Smooth muscle cell of the brain vasculature (primary cell): Measurements from ENCODE around the gene ASB4.

Experiments
- DNase-seq: peaks from one replicate; pipeline ENCODE4 v3.0.0-alpha.2; 2012; ENCODE audit warnings: low read depth, low spot score

ASB4 gene

GRCh38 chr7:95526128-95526738 lies 40.5 kb downstream of the ASB4 start:
- no peak for DNase-seq

DNA sequence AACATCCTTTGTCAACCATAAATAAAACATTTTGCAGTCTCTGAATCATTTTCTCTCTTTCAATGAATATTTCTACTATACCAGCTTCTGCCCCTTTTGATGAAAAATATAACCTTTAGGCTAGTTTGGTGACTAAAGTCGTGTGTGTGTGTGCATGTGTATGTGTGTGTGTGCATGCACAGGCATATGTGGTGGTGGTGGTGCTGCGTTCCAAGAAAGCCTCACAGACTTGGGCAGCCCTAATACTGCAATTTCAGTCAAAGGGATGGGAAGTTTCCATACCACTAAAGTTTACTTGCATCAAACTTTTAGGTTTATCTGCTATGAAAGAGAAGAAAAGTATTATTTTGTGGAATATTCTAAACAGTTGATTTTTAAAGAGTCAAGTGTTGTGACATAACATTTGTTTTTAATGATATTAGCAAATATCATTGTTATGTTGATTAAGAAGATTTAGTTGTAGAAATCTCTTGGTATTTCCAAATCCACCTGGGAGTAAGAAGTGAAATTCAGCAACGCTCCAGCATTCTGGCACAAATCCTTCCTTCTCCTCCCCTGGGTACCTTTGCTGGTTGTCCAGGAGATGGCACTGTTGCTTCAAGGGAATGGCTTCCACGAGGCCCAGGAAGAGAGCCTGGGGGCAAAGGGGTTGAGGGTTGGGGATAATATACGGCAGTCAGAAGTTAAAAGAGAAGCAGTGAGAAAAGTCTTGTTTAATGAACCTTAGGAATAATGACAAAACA lies 41.5 kb downstream of the ASB4 start:
- peak; percentile 31 for DNase-seq

GRCh38 chr7:95527776-95528250 lies 42.1 kb downstream of the ASB4 start:
- no peak for DNase-seq

DNA sequence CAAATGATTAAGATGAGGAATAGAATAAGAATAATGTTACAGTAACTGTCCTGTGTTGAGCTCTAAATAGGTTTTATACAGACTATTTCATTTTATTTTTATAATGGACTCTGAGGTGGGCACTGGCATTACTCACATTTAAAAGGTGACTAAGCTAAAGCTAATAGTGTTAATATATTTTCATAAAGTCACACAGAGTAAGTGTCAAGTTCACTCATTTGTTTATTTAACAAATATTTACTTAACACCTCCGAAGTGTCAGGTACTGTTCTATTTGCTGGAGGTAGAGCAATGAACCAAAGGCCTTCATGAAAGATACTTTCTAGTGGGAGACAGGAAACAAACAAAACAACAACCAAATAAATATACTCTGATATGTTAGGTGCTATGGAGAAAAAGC lies 44.0 kb downstream of the ASB4 start:
- DNase-seq: no peak

- DNase-seq: no peak
Observed at GRCh38 chr7:95530881-95531280, 45.1 kb downstream of the ASB4 start.

- DNase-seq: no peak
Observed at GRCh38 chr7:95531605-95532219, 46.0 kb downstream of the ASB4 start.

- DNase-seq: no peak
Observed at GRCh38 chr7:95534796-95535195, 49.1 kb downstream of the ASB4 start.

DNA sequence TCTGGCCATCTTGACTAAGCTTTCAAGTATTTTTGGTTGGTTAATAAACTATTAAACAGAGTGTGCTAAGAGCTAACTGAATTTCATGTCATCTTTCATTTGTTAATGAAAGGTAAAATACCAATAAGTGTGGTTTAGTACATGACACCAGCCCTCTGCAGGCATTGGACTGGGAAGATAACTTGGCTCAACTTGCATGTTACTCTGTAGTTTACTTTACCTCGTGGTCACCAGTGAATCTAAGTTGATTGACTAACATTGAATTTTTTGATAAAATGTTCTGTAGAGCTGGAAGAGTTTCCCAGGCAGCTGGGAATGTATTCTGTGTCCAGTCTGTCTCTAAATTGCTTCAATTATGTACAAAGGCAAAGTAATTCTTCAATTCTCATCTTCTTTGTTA lies 49.9 kb downstream of the ASB4 start:
- DNase-seq: no peak

- no peak for DNase-seq
Observed at GRCh38 chr7:95536656-95537311, 51.0 kb downstream of the ASB4 start.

GRCh38 chr7:95537468-95537867 lies 51.7 kb downstream of the ASB4 start:
- DNase-seq: no peak

DNA sequence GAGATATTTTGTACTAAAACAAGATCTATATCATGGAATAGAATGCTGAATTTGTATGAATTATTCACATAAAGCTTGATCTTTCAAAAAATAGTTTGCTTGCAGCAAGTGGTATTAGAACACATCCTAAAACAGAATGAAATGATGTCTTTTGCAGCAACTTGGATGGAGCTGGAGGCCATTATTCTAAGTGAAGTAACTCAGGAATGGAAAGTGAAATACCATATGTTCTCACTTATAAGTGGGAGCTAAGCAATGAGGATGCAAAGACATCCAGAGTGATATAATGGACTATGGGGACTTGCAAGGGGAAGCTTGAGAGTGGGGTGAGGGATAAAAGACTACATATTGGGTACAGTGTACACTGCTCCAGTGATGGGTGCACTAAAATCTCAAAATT lies 53.7 kb downstream of the ASB4 start:
- no peak for DNase-seq

DNA sequence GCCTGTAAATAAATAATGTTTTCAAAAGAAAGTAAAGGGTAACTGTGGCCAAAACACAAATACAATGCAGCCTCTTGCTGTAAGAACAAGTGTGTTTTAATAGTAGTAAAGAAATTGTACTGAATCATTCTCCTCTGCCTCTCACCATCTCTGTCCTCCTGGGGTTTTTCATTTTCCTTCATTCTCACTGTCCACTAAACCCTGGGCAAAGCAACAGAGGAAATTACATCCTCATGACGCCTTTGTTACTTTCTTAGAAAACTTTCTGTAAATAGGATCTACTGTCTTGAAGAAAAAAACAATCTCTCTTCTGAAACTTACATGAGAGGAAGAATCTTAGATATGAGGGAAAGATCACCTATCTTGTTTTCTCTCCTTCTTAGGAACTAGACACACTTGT lies 54.6 kb downstream of the ASB4 start:
- DNase-seq: no peak

- no peak for DNase-seq
Observed at GRCh38 chr7:95543312-95543711, 57.6 kb downstream of the ASB4 start.

GRCh38 chr7:95544171-95544570 lies 58.4 kb downstream of the ASB4 start:
- DNase-seq: no peak

GRCh38 chr7:95545007-95545615 lies 59.4 kb downstream of the ASB4 start:
- DNase-seq: peak; percentile 32

DNA sequence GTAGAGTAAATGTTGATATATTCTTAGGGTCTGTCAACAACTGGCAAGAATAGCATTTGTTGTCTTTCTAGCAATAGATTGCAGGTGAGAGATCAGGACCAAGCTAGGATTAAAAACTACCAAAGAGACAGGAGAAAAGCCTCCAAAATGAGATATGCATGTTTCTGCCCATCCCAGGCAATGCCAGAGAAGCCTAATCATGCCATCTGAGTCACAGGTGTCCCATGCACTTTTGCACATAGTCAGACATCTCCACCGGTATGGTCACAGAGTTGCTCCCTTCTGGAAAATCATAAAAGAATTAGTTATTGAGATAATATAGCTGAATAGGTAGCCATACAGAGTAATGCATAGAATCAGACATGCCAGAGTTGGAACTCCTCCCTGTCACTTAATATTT lies 59.9 kb downstream of the ASB4 start:
- no peak for DNase-seq

DNA sequence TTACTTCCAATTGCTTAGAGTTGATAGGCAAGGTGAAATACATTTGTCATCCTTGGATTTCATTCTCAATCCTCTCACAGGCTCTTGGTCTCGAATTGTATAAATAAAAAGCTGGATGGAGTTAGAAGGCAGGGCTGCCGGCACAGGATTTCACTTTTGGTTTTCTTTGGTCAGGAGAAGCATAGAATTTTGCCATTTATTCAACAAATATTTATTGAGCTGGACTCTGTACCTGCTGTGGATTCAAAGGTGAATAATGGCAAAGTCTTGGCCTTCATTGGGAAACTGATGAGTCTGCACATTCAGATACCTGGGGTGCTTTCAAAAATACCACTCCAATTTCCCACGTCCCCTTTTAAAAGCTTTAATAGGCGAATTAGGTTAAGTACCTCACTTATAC lies 60.9 kb downstream of the ASB4 start:
- DNase-seq: no peak

- no peak for DNase-seq
Observed at GRCh38 chr7:95547361-95548348, 61.9 kb downstream of the ASB4 start.

- peak; percentile 84 for DNase-seq
Observed at GRCh38 chr7:95549818-95550529, 64.2 kb downstream of the ASB4 start.

GRCh38 chr7:95550546-95550945 lies 64.8 kb downstream of the ASB4 start:
- no peak for DNase-seq
